ENCODE measurements around the gene C2CD3. TPM values are rescaled to one million over a fixed set of nuclear protein-coding genes. Genes with fewer than 3 reads are reported as not detected.
A peak's percentile ranks its signal among the peaks of the same experiment; 100 is the strongest.

The C2CD3 gene
- polyA plus RNA-seq, 1 experiment, result 10.3 TPM

- ChIA-PET POLR2A (interaction anchor here (0.7 kb wide), 1 partner anchor 1264 kb away, joined by 4 read pairs; no protein-coding TSS in a partner anchor), CTCF (interaction anchor here (0.9 to 2.2 kb wide), 2 partner anchors 9 to 314 kb away, joined by 3 to 9 read pairs; no protein-coding TSS in a partner anchor)
- Histone ChIP-seq H3K4me3 (ENCODE audit: low read depth, low read length) (no peak overlapping the region), H3K27me3 (ENCODE audit: control insufficient read depth, insufficient read depth, low read length) (no peaks in the 10 kb centered on the region), H3K36me3 (ENCODE audit: control insufficient read depth, insufficient read depth, low read length) (no peaks in the 10 kb centered on the region)
- TF ChIP-seq CTCF (IDR thresholded peaks at IDR 0.05; ENCODE audit: insufficient read depth, low read depth, low read length), result no peak
- no peak for DNase-seq (ENCODE audit: low read depth)
These were observed 31.5 kb downstream of the C2CD3 start for GRCh38 chr11:74139151-74139918.

GRCh38 chr11:74138572-74138971, 32.2 kb downstream of the C2CD3 start:
- Histone ChIP-seq H3K4me3 (ENCODE audit: low read depth, low read length) (no peak overlapping the region), H3K27me3 (ENCODE audit: control insufficient read depth, insufficient read depth, low read length) (no peaks in the 10 kb centered on the region), H3K36me3 (ENCODE audit: control insufficient read depth, insufficient read depth, low read length) (no peaks in the 10 kb centered on the region)
- ChIA-PET CTCF (interaction anchor here (0.9 to 2.2 kb wide), 2 partner anchors 10 to 315 kb away, joined by 3 to 9 read pairs; no protein-coding TSS in a partner anchor), POLR2A (interaction anchor here (0.7 kb wide), 1 partner anchor 1265 kb away, joined by 4 read pairs; no protein-coding TSS in a partner anchor)
- DNase-seq (ENCODE audit: low read depth), result peak; percentile 97
- no peak for TF ChIP-seq CTCF (IDR thresholded peaks at IDR 0.05; ENCODE audit: insufficient read depth, low read depth, low read length)

GRCh38 chr11:74138021-74138420, 32.8 kb downstream of the C2CD3 start:
- Histone ChIP-seq H3K27me3 (ENCODE audit: control insufficient read depth, insufficient read depth, low read length) (no peaks in the 10 kb centered on the region), H3K36me3 (ENCODE audit: control insufficient read depth, insufficient read depth, low read length) (no peaks in the 10 kb centered on the region), H3K4me3 (ENCODE audit: low read depth, low read length) (no peak overlapping the region)
- DNase-seq (ENCODE audit: low read depth), result no peak
- TF ChIP-seq CTCF (IDR thresholded peaks at IDR 0.05; ENCODE audit: insufficient read depth, low read depth, low read length), result no peak
- ChIA-PET CTCF (interaction anchor here (2.2 kb wide), 1 partner anchor 10 kb away, joined by 9 read pairs; no protein-coding TSS in a partner anchor), POLR2A (no interaction called here)

- no peak overlapping the region for H3K4me3 ChIP-seq (ENCODE audit: low read depth, low read length)
- H3K36me3 ChIP-seq (ENCODE audit: control insufficient read depth, insufficient read depth, low read length), result no peaks in the 10 kb centered on the region
- no peak for DNase-seq (ENCODE audit: low read depth)
- CTCF ChIA-PET, result interaction anchor here (0.7 to 1.5 kb wide), 3 partner anchors 9 to 605 kb away, joined by 4 read pairs; no protein-coding TSS in a partner anchor
- no peaks in the 10 kb centered on the region for H3K27me3 ChIP-seq (ENCODE audit: control insufficient read depth, insufficient read depth, low read length)
- POLR2A ChIA-PET, result no interaction called here
- TF ChIP-seq CTCF (IDR thresholded peaks at IDR 0.05; ENCODE audit: insufficient read depth, low read depth, low read length), result no peak
These were observed 35.5 kb downstream of the C2CD3 start for GRCh38 chr11:74135127-74135840.

GRCh38 chr11:74134661-74135060, 36.1 kb downstream of the C2CD3 start:
- no peaks in the 10 kb centered on the region for H3K36me3 ChIP-seq (ENCODE audit: control insufficient read depth, insufficient read depth, low read length)
- no peak overlapping the region for H3K4me3 ChIP-seq (ENCODE audit: low read depth, low read length)
- ChIA-PET CTCF (interaction anchor here (0.7 to 0.9 kb wide), 2 partner anchors 50 to 605 kb away, joined by 4 read pairs; no protein-coding TSS in a partner anchor), POLR2A (no interaction called here)
- no peak for TF ChIP-seq CTCF (IDR thresholded peaks at IDR 0.05; ENCODE audit: insufficient read depth, low read depth, low read length)
- no peak for DNase-seq (ENCODE audit: low read depth)
- no peaks in the 10 kb centered on the region for H3K27me3 ChIP-seq (ENCODE audit: control insufficient read depth, insufficient read depth, low read length)
